Ascending aorta (tissue), 2 donors: ENCODE measurements around the gene RNF157. TPM values are rescaled to one million over a fixed set of nuclear protein-coding genes. Genes with fewer than 3 reads are reported as not detected.

ENCODE experiments used
- DNase-seq, 2 donors: peaks; one replicate each; pipeline ENCODE4 v3.0.0-alpha.2; 2019; ENCODE audit warnings: low spot score in 2 of 2
- H3K27ac ChIP-seq, 2 donors: fragments of 200-600 bp; sonication (generic); one replicate each; pipeline ENCODE4 v1.5.1; 2016 to 2017; ENCODE audit warnings: mild to moderate bottlenecking in 1 of 2
- H3K27me3 ChIP-seq: fragments of 200-600 bp; sonication (generic); one replicate; pipeline ENCODE4 v1.5.1; 2017
- H3K36me3 ChIP-seq, 2 donors: fragments of 200-600 bp; sonication (generic); one replicate each; pipeline ENCODE4 v1.5.1; 2016
- H3K4me1 ChIP-seq, 2 donors: fragments of 200-600 bp; sonication (generic); one replicate each; pipeline ENCODE4 v1.5.1; 2016 to 2017; ENCODE audit warnings: mild to moderate bottlenecking in 1 of 2
- H3K4me3 ChIP-seq, 2 donors: fragments of 200-600 bp; sonication (generic); one replicate each; pipeline ENCODE4 v1.5.1; 2016 to 2017; ENCODE audit warnings: mild to moderate bottlenecking in 1 of 2
- H3K9me3 ChIP-seq, 2 donors: fragments of 200-600 bp; sonication (generic); one replicate each; pipeline ENCODE4 v1.5.1; 2016
- intact Hi-C: fragments of 100-400 bp; cut with DNase I; formaldehyde crosslinking; loops from one replicate; pipeline ENCODE4 v1.15.1; 2023
- total RNA-seq: library from RNA; depleted of rRNA; stranded (reverse); fragments of >200 nt; gene quantifications from one replicate; pipeline ENCODE4 v1.1.0, GENCODE V29; 2016
- TF ChIP-seq, protein P1 (sequence below), 3 experiments: fragments of 200-600 bp in 2 of 3; fragments of 450-650 bp in 1 of 3; sonication (generic) in 2 of 3; IDR thresholded peaks; one replicate each; pipeline ENCODE4 v1.5.1; 2016 to 2019; ENCODE audit warnings: antibody characterized with exemption in 3 of 3, mild to moderate bottlenecking in 1 of 3, moderate library complexity in 1 of 3

The RNF157 gene
- total RNA-seq, 1 donor from 2014 or later = 2.4 TPM

DNA sequence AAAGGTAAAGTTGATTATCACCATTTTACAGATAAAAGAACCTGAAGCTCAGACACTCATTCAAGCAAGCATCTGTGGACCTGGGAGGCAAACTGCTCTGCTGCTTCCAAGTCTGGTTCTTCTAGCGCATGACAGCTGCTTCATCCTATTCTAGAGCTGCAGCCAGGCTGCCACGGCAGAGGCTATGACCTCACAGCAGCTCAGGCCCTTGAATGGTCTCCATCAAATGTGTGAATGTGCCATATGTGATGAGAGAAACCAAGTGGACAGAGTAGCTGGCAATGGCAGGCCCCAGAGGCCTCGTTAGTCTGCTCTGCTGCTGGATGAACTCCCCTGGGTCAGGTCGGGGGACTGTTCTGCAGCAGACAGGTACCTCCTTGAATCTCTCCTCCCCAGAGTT lies 68.6 kb downstream of the RNF157 start:
- H3K4me1 ChIP-seq = no peaks in the 10 kb centered on the region
- H3K4me3 ChIP-seq = no peak overlapping the region
- H3K27me3 ChIP-seq = no peaks in the 10 kb centered on the region
- intact Hi-C loops = no loop called here
- TF ChIP-seq, protein P1, sequence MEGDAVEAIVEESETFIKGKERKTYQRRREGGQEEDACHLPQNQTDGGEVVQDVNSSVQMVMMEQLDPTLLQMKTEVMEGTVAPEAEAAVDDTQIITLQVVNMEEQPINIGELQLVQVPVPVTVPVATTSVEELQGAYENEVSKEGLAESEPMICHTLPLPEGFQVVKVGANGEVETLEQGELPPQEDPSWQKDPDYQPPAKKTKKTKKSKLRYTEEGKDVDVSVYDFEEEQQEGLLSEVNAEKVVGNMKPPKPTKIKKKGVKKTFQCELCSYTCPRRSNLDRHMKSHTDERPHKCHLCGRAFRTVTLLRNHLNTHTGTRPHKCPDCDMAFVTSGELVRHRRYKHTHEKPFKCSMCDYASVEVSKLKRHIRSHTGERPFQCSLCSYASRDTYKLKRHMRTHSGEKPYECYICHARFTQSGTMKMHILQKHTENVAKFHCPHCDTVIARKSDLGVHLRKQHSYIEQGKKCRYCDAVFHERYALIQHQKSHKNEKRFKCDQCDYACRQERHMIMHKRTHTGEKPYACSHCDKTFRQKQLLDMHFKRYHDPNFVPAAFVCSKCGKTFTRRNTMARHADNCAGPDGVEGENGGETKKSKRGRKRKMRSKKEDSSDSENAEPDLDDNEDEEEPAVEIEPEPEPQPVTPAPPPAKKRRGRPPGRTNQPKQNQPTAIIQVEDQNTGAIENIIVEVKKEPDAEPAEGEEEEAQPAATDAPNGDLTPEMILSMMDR (IDR thresholded peaks at IDR 0.05) = no peak
- H3K27ac ChIP-seq = no peak overlapping the region
- no peaks in the 10 kb centered on the region for H3K36me3 ChIP-seq
- no peaks in the 10 kb centered on the region for H3K9me3 ChIP-seq
- DNase-seq = no peak

DNA sequence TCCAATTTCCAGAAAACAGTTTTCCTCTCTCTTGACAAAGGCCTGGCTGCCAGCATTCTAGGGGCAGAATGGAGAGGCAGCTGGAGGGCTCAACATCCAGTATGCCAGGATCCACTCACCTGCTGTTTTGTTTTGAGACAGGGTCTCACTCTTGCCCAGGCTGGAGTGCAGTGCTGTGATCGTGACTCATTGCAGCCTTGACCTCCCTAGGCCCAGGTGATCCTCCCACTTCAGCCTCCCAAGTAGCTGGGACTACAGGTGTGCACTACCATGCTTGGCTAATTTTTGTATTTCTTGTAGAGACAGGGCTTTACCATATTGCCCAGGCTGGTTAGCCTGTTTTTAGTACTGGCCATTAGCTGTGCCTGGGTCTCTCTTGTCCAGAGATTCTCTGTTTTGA lies 70.2 kb downstream of the RNF157 start:
- TF ChIP-seq, protein P1 (IDR thresholded peaks at IDR 0.05) = no peak
- no peak overlapping the region for H3K4me3 ChIP-seq
- intact Hi-C loops = no loop called here
- DNase-seq = no peak
- no peak overlapping the region for H3K27ac ChIP-seq
- H3K36me3 ChIP-seq = no peaks in the 10 kb centered on the region
- no peaks in the 10 kb centered on the region for H3K9me3 ChIP-seq
- no peaks in the 10 kb centered on the region for H3K4me1 ChIP-seq
- no peaks in the 10 kb centered on the region for H3K27me3 ChIP-seq

DNA sequence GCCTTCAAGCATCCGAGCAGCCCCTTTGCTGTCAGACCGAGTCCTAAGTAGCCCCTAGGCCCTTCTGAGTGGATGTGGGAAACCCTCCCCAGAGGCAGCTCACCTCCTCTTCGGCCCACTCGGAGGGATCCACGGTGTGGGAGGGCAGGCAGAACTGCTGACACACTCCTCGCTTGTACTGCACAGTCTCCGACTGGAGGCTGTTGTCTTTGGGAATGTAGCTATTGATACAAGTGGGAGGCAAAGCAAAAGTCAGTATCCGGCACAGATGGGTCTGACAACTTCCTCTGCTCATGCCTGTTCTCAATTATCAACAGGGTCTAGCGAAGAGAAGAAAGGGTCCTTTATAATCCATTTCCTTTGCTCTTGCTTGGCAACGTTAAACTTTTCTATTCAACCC lies 73.4 kb downstream of the RNF157 start:
- Histone ChIP-seq H3K27ac (no peak overlapping the region), H3K4me3 (no peak overlapping the region), H3K36me3 (no peaks in the 10 kb centered on the region), H3K27me3 (no peaks in the 10 kb centered on the region), H3K4me1 (no peaks in the 10 kb centered on the region), H3K9me3 (no peaks in the 10 kb centered on the region)
- TF ChIP-seq, protein P1 (IDR thresholded peaks at IDR 0.05) = no peak
- no peak for DNase-seq
- intact Hi-C loops = no loop called here

DNA sequence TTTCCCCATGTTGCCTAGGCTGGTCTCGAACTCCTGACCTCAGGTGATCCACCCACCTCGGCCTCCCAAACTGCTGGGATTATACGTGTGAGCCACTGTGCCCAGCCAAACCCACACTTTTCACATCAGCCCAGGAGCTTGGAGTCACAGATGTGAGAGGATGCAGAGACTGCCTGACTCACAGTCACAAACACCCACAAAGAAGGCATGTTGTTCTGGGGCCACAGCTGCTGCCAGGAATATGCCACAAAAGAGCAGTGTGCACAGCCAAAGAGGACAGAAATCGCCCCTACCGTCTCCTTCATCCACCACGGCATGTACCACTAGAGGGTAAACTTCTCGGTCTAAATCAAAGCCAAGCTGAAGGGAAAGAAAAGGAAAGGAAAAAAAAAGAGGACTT lies 74.1 kb downstream of the RNF157 start:
- Histone ChIP-seq H3K36me3 (no peaks in the 10 kb centered on the region), H3K9me3 (no peaks in the 10 kb centered on the region), H3K27ac (no peak overlapping the region), H3K4me1 (no peaks in the 10 kb centered on the region), H3K27me3 (no peaks in the 10 kb centered on the region), H3K4me3 (no peak overlapping the region)
- intact Hi-C loops = no loop called here
- DNase-seq = no peak
- TF ChIP-seq, protein P1 (IDR thresholded peaks at IDR 0.05) = no peak

DNA sequence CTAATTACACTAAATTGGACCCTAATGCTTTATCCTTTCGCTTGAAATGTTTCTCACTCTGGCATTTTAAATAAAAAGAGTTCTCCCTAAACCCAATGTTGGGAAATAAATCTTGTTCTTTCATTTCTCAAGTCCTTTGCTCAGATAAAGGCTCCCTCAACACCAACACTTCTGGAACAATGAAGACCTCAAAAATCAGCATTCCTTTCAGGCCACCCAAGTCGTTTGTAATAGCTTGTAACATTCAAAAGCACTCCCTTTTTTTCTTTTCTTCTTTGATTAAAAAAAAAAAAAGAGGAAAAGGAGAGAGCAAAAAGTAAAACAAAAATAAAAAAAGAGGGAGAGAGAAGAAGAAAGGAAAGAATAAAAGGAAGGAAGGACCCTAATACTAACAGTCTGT lies 76.0 kb downstream of the RNF157 start:
- H3K4me3 ChIP-seq = no peak overlapping the region
- TF ChIP-seq, protein P1 (IDR thresholded peaks at IDR 0.05) = no peak
- intact Hi-C loops = no loop called here
- H3K4me1 ChIP-seq = no peaks in the 10 kb centered on the region
- no peaks in the 10 kb centered on the region for H3K36me3 ChIP-seq
- no peak for DNase-seq
- H3K27ac ChIP-seq = no peak overlapping the region
- H3K9me3 ChIP-seq = no peaks in the 10 kb centered on the region
- no peaks in the 10 kb centered on the region for H3K27me3 ChIP-seq

DNA sequence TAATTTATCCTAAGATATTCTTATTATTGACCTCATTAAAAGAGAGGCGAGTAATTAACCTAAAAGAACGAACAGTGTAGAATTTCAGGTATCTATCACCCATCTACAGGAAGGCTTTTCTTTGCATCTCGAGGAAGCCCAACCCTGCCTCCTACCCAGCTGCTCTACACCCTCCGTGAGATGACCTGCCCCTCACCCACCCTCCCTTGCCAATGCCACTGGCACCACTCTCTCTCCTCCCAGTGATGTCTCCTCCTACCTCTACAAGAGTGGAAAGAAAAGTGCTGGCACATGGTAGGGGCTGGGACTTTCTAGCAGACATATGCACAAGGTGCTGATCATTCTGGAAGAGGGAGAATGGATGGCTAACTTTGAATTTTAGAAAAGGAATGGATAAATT lies 76.4 kb downstream of the RNF157 start:
- H3K4me1 ChIP-seq = no peaks in the 10 kb centered on the region
- H3K9me3 ChIP-seq = no peaks in the 10 kb centered on the region
- H3K36me3 ChIP-seq = no peaks in the 10 kb centered on the region
- H3K27ac ChIP-seq = no peak overlapping the region
- intact Hi-C loops = no loop called here
- DNase-seq = no peak
- no peak overlapping the region for H3K4me3 ChIP-seq
- H3K27me3 ChIP-seq = no peaks in the 10 kb centered on the region
- TF ChIP-seq, protein P1 (IDR thresholded peaks at IDR 0.05) = no peak
